GM12874 (cell line): ENCODE measurements around the gene CPLX1.

Source experiments
- TF ChIP-seq, protein P1 (sequence below): IDR thresholded peaks from 2 replicates; pipeline ENCODE4 v1.5.1; 2011; ENCODE audit warnings: low read depth, mild to moderate bottlenecking, control low read depth, low read length, moderate library complexity; ENCODE audit not compliant: insufficient read depth

Gene CPLX1

DNA sequence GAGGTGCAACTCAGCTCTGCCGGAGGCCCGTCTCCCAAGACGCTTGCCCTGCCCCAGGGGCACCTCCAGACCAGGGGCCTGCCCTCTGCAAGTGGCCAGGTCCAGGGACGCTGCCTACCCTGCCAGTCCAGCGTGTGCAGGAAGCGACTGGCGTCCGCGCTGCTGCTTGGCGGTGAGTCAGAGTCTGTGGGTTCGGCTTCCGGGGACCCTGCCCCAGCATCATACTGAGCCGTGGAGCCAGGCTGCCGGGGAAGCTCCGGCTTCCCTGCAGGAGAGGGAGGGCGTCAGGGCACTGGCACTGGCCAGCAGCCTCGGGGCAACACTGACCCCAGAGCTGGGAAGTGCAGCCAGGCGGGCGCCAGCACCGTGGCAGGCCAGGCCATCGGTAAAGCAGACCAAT, 42.5 kb upstream of the CPLX1 start:
- TF ChIP-seq, protein P1, sequence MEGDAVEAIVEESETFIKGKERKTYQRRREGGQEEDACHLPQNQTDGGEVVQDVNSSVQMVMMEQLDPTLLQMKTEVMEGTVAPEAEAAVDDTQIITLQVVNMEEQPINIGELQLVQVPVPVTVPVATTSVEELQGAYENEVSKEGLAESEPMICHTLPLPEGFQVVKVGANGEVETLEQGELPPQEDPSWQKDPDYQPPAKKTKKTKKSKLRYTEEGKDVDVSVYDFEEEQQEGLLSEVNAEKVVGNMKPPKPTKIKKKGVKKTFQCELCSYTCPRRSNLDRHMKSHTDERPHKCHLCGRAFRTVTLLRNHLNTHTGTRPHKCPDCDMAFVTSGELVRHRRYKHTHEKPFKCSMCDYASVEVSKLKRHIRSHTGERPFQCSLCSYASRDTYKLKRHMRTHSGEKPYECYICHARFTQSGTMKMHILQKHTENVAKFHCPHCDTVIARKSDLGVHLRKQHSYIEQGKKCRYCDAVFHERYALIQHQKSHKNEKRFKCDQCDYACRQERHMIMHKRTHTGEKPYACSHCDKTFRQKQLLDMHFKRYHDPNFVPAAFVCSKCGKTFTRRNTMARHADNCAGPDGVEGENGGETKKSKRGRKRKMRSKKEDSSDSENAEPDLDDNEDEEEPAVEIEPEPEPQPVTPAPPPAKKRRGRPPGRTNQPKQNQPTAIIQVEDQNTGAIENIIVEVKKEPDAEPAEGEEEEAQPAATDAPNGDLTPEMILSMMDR = no peak

- TF ChIP-seq, protein P1 = no peak
Measured at GRCh38 chr4:867526-868250, 41.8 kb upstream of the CPLX1 start.

DNA sequence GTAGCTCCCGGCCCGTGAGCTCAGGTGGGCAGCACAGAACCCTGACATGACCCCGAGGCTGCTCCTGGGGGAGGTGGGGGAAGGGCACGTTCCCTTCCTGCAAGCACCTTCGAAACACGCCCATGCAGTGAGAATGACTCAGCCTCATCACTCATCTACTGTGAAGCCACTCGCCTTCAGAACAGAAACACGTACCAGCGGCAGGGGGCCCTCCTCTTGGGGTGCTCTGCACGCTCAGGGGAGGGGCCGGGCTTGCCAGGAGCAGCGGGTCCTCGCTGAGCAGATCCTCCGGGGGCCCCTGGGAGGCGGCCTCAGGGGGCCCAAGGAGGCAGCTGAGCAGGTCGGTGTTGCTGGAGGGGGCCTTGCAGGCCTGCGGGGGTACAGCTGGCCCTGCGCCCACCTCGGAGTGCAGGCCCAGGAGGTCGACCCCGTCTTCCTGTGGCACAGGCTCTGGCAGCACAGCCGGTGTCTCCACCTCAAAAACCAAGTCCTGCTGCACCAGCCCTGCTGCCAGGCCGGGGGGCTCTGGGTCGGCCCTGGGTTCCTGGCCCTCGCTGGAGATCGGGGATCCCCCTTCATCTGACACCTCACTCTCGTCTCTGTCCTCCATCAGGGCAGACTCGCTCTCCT, 40.9 kb upstream of the CPLX1 start:
- TF ChIP-seq, protein P1 = no peak

- TF ChIP-seq, protein P1 = no peak
Measured at GRCh38 chr4:866068-866760, 40.3 kb upstream of the CPLX1 start.

- TF ChIP-seq, protein P1 = no peak
Measured at GRCh38 chr4:865572-865971, 39.6 kb upstream of the CPLX1 start.

- TF ChIP-seq, protein P1 = no peak
Measured at GRCh38 chr4:865121-865465, 39.2 kb upstream of the CPLX1 start.

GRCh38 chr4:864456-865120, 38.7 kb upstream of the CPLX1 start:
- TF ChIP-seq, protein P1 = no peak
